ENCODE measurements around the gene PTPRT. TPM values are rescaled to one million over a fixed set of nuclear protein-coding genes. Genes with fewer than 3 reads are reported as not detected.

The PTPRT gene
- total RNA-seq, 1 experiment from 2014 or later: 0.13 TPM

- H2BK15ac ChIP-seq (ENCODE audit: low read depth, low read length): no peak overlapping the region
- no peak overlapping the region for H3K4ac ChIP-seq (ENCODE audit: low read depth, low read length)
- no peak overlapping the region for H3K18ac ChIP-seq (ENCODE audit: insufficient read length, low read depth, low read length)
- no peak overlapping the region for H3K9ac ChIP-seq (ENCODE audit: extremely low read depth, insufficient read length, low read length)
- H3K27ac Mint-ChIP-seq: no peak overlapping the region
- no CpG with 5 or more reads among the region's 4 CpGs for WGBS (ENCODE audit: extremely low coverage, insufficient read length, low lambda C conversion rate)
- H3K9me3 ChIP-seq (ENCODE audit: control insufficient read depth, low read depth, low read length): no peaks in the 10 kb centered on the region
- H3K23me2 ChIP-seq (ENCODE audit: insufficient read length, low read depth, low read length, poor library complexity, severe bottlenecking): no peaks in the 10 kb centered on the region
- peaks cover 46% of the 10 kb centered on the region for H3K27me3 Mint-ChIP-seq (ENCODE audit: low read depth)
- no peaks in the 10 kb centered on the region for H3K79me1 ChIP-seq (ENCODE audit: insufficient read depth, low read depth, low read length, poor library complexity, severe bottlenecking)
- H4K5ac ChIP-seq (ENCODE audit: insufficient read length, low read depth, low read length): no peak overlapping the region
- H4K8ac ChIP-seq (replicated peaks; ENCODE audit: insufficient read length, low read depth, low read length): no peak overlapping the region
- H3K14ac ChIP-seq (ENCODE audit: insufficient read depth, low read length): no peak overlapping the region
- no peak overlapping the region for H3K27ac ChIP-seq (ENCODE audit: insufficient read length, low read depth, low read length)
- no peaks in the 10 kb centered on the region for H3K27me3 ChIP-seq (ENCODE audit: insufficient read depth, low read length)
- H3K79me2 ChIP-seq (ENCODE audit: insufficient read depth, low read length): no peaks in the 10 kb centered on the region
- TF ChIP-seq CTCF (conservative IDR thresholded peaks at IDR 0.05): no peak
- no peaks in the 10 kb centered on the region for H3K9me3 Mint-ChIP-seq
- no peaks in the 10 kb centered on the region for H3K4me1 ChIP-seq (ENCODE audit: insufficient read depth, low read length)
- H3K23ac ChIP-seq (ENCODE audit: insufficient read length, low read depth, low read length): no peak overlapping the region
- H3K4me2 ChIP-seq (ENCODE audit: insufficient read depth, insufficient read length, low read length): no peak overlapping the region
- no peak overlapping the region for H2AFZ ChIP-seq (ENCODE audit: low read length)
- peaks cover 6 to 7% of the 10 kb centered on the region in 2 experiments for H3K4me1 Mint-ChIP-seq
- no peak overlapping the region for H2BK120ac ChIP-seq (ENCODE audit: low read depth, low read length, poor library complexity, severe bottlenecking)
- H3K4me3 Mint-ChIP-seq: no peak overlapping the region
- no peak overlapping the region for H2BK20ac ChIP-seq (ENCODE audit: low read depth, low read length, poor library complexity, severe bottlenecking)
- H2AK5ac ChIP-seq (ENCODE audit: insufficient read length, low read length): no peak overlapping the region
- no peak for DNase-seq
- H3K36me3 Mint-ChIP-seq (ENCODE audit: insufficient read depth in 1 of 3, low read depth in 3 of 3): no peaks in the 10 kb centered on the region
- no peak overlapping the region for H2BK12ac ChIP-seq (ENCODE audit: insufficient read length, low read depth, low read length)
- H3T11ph ChIP-seq (ENCODE audit: low read length): no peak overlapping the region
- H4K91ac ChIP-seq (ENCODE audit: insufficient read length, low read depth, low read length): no peak overlapping the region
- no peaks in the 10 kb centered on the region for H4K20me1 ChIP-seq (ENCODE audit: control insufficient read depth, insufficient read depth, insufficient read length)
- H2BK5ac ChIP-seq (ENCODE audit: insufficient read length, low read length): no peak overlapping the region
- no peak overlapping the region for H3K56ac ChIP-seq (ENCODE audit: insufficient read length, low read depth, low read length)
Measured at GRCh38 chr20:43237651-43238168, 48.0 kb upstream of the PTPRT start.
